C4-2B (cell line): ENCODE results near the gene ATP6V1G3.

ENCODE experiments used
- H3K27ac ChIP-seq: fragments of 450-650 bp; 2 replicates; pipeline ENCODE4 v1.5.1; 2017
- ZFX ChIP-seq: fragments of 450-650 bp; IDR thresholded peaks from 2 replicates; pipeline ENCODE4 v1.6.1; 2017
- TF ChIP-seq, protein P1 (sequence below): fragments of 450-650 bp; conservative IDR thresholded peaks from 2 replicates; pipeline ENCODE4 v1.5.1; 2017; ENCODE audit warnings: mild to moderate bottlenecking

ATP6V1G3 gene

DNA sequence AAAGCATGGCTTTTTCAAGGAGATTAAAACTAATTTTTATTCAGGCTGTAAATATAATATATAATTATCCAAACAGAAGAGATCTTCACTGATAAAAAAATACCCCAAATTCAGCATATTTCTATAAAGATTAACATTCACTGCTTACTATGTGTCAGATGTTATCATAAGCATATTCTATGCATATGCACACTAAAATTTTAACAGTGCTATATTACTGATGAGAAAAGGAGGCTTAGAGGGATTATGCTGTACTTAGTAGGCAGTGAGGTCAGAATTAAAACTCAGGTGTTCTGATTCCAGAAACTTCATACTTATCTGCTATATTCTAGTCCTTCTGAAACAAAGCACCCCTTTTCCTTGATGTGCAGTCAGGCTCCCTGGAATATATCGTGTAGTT, 33.8 kb upstream of the ATP6V1G3 start:
- TF ChIP-seq ZFX = no peak
- TF ChIP-seq, protein P1, sequence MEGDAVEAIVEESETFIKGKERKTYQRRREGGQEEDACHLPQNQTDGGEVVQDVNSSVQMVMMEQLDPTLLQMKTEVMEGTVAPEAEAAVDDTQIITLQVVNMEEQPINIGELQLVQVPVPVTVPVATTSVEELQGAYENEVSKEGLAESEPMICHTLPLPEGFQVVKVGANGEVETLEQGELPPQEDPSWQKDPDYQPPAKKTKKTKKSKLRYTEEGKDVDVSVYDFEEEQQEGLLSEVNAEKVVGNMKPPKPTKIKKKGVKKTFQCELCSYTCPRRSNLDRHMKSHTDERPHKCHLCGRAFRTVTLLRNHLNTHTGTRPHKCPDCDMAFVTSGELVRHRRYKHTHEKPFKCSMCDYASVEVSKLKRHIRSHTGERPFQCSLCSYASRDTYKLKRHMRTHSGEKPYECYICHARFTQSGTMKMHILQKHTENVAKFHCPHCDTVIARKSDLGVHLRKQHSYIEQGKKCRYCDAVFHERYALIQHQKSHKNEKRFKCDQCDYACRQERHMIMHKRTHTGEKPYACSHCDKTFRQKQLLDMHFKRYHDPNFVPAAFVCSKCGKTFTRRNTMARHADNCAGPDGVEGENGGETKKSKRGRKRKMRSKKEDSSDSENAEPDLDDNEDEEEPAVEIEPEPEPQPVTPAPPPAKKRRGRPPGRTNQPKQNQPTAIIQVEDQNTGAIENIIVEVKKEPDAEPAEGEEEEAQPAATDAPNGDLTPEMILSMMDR = no peak
- no peak overlapping the region for H3K27ac ChIP-seq

DNA sequence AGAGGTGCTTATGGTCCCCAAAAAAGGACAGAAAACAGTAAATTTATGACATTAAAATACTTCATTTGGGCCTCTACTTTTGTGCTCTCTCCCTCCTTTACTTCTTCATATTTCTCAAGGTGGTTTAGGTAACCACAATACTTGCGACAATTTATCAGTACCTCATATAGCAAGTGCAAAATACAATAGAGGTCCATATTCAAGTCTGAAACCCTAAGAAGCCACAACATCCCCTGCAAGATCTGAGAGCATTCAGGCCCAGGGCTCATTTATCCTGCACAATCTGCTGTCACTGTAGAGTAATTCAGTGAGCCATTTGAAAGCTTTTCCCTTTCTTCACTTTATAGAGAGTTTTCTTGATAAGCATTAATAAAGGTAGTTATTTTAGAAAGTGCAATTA, 24.2 kb upstream of the ATP6V1G3 start:
- TF ChIP-seq, protein P1 = no peak
- TF ChIP-seq ZFX = no peak
- H3K27ac ChIP-seq = no peak overlapping the region

DNA sequence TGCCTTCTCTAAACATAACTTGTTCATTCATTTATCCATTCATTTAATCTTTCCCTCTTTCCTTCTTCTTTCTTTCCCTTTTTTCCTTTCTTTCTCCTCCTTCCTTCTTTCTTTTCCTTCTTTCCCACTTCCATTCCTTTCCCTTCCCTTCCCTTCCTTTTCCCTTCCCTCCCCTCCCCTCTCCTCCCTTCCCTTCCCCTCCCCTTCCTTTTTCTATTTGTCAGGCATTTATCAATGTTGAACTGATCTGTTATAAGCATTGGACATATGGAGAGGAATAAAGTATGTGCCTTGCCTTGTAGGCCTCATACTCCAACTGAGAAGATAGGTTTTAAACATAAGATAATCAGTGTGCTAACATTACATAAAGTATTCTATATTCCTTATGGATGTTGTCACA, 23.7 kb upstream of the ATP6V1G3 start:
- TF ChIP-seq, protein P1 = no peak
- TF ChIP-seq ZFX = no peak
- no peak overlapping the region for H3K27ac ChIP-seq

DNA sequence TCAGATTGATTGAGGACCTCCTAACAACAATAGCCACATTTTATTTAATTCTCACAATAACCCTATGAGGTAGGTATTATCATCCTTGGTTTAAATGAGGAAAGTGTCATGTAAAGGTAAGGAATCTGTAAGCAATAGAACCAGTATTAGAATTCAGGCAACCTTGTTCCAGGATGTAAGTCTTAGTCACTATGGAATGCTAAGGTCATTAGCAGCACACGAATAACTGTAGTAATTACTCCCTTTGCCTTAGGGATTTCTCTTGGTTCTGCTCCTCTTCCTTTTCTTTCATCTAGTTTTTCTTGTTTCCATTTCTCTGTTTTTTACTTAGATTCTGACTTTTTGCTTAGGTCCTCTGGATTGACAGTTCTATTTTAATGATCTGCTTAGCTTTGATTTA, 23.1 kb upstream of the ATP6V1G3 start:
- no peak overlapping the region for H3K27ac ChIP-seq
- TF ChIP-seq, protein P1 = no peak
- no peak for TF ChIP-seq ZFX

DNA sequence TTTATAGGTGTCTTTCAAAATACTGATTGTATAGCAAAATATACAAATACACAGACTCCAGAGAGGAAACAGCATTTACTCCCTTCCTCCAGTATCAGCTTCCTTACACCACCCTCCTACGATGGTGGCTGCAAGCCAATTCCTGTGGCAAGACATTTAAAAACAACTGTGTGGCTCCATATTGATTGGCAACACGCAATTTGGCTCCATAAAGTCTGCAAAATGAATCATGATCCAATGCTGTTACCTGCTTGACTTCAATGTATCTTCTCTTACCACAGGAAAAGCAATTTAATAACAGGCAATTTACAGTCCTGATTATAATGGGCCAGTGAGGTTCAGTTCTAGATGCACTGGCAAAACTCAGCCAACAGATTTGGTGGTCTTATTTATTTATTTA, 19.7 kb upstream of the ATP6V1G3 start:
- TF ChIP-seq, protein P1 = no peak
- TF ChIP-seq ZFX = no peak
- no peak overlapping the region for H3K27ac ChIP-seq

DNA sequence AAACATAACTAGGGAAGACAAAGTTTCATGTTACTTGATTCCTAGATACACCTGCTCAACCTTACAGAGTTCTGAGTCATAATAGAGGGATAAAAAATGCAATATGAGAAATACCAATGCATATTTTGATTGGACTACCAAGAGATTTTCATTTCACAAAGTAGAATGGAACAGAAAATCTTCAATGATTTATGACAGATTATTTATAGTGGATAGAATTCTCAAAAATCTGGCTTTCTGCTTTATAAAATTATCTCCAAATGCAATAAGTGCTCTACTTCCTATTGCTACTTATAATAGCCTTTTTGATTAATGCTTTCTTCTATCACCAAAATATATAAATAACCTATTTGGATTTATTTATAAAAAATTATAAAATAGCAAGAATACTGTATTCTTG, 18.9 kb upstream of the ATP6V1G3 start:
- TF ChIP-seq, protein P1 = no peak
- TF ChIP-seq ZFX = no peak
- no peak overlapping the region for H3K27ac ChIP-seq

DNA sequence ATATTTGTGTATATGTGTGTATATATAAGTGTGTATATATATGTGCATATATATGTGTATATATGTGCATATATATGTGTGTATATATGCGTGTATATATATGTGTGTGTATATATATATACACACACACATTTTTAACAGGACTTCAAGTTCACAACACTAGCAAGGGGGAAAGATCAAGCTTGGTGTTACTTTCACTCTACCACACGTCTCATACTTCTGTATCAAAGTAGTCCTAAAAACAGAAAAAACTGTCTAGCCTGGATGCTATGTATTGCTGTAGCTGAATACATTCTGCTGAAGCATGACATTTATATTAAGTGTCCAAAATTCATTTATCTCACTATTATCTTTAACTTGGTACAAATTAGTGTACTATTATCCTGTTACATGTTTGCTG, 17.9 kb upstream of the ATP6V1G3 start:
- TF ChIP-seq, protein P1 = no peak
- TF ChIP-seq ZFX = no peak
- no peak overlapping the region for H3K27ac ChIP-seq
